GM23338 (cell line): ENCODE data around the gene TRIM51.

ENCODE experiments used
- CTCF ChIP-seq, 2 experiments: fragments of 200-600 bp in 1 of 2; sonication (generic) in 1 of 2; conservative IDR thresholded peaks; 2 replicates each; pipeline versions ENCODE4 v1.5.1 to v1.6.1; 2016 to 2017; ENCODE audit warnings: antibody characterized with exemption in 2 of 2, low read depth in 2 of 2, mild to moderate bottlenecking in 2 of 2, moderate library complexity in 1 of 2
- REST ChIP-seq: IDR thresholded peaks from one replicate; pipeline ENCODE4 v1.6.1; 2018; ENCODE audit warnings: antibody characterized with exemption; ENCODE audit not compliant: unreplicated experiment

GRCh38 chr11:55854704-55855103, 28.4 kb upstream of the TRIM51 start:
- TF ChIP-seq CTCF (conservative IDR thresholded peaks at IDR 0.05; ENCODE audit: low read depth in 2 of 2) = no peak
- no peak for TF ChIP-seq REST
